IPS-NIHi7 (cell line): ENCODE measurements around the gene UBAC2.

Source experiments
- DNase-seq: peaks from one replicate; pipeline ENCODE4 v3.0.0; 2012; ENCODE audit warnings: mixed read lengths; ENCODE audit errors: extremely low spot score

Gene UBAC2

GRCh38 chr13:99311748-99312492, 111.3 kb downstream of the UBAC2 start:
- DNase-seq: no peak

DNA sequence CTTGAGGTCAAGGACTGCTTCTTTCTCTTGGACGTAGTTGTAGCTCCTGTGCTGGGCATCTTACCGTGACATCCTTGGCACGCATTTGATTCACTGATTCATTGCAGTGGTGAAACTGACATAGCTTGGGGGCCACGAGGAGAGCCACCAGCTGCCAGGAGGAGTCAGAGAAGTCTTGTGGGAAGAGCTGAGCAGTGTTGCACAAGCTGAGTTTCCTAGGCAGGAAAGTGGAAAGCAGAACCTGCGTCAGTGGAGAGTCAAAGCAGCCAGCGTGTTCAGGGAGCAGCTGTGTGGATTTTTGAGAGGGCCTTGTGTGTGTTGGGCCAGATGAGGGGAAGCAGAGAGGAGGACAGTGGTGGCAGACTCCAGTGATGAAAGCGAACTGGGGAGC, 111.8 kb downstream of the UBAC2 start:
- no peak for DNase-seq

GRCh38 chr13:99313501-99313900, 112.8 kb downstream of the UBAC2 start:
- peak; percentile 18 for DNase-seq

- no peak for DNase-seq
These were observed 113.3 kb downstream of the UBAC2 start for GRCh38 chr13:99313941-99314340.

- DNase-seq: no peak
These were observed 114.1 kb downstream of the UBAC2 start for GRCh38 chr13:99314640-99315176.

DNA sequence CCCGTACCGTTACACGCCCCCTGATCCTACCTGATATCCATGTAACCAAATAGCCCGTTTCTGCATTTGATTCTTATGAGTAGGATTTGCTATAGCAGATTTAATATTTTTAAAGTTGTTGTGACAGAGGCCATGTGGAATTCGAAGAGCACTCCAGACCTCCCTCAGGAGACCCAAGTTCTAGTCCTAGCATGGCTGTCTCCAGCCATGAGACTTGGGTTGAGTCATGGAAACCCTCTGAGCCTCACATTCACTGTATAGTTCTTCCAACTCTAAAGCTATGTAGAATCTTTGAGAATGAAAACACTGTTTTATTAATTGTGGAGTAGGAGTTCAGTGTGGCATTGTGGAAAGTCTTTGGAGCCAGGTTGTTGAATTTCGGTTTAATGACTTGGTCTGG, 114.5 kb downstream of the UBAC2 start:
- DNase-seq: no peak

GRCh38 chr13:99316224-99316623, 115.6 kb downstream of the UBAC2 start:
- DNase-seq: no peak

- no peak for DNase-seq
These were observed 116.1 kb downstream of the UBAC2 start for GRCh38 chr13:99316657-99317256.

- no peak for DNase-seq
These were observed 120.2 kb downstream of the UBAC2 start for GRCh38 chr13:99320693-99321481.

DNA sequence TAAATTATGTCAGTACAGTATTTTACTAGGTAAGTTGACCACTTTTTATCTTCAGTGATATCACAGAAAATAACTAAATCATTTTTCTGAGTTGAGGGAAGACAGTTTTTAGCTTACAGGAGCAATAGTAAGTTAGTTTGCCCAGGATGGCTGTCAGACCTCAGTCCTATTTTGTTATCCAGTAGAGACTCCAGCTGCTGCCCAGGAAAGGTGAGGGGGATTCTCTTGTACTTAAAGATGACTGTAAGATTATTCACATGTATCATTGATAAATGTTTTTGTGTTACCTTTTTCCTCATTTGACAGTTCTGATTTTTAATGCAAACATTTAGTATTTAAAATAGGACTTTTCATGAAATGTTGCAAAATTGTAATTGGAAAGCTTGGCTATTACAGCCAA, 121.1 kb downstream of the UBAC2 start:
- no peak for DNase-seq

GRCh38 chr13:99322297-99323103, 121.8 kb downstream of the UBAC2 start:
- DNase-seq: no peak

GRCh38 chr13:99323488-99323887, 122.8 kb downstream of the UBAC2 start:
- no peak for DNase-seq

DNA sequence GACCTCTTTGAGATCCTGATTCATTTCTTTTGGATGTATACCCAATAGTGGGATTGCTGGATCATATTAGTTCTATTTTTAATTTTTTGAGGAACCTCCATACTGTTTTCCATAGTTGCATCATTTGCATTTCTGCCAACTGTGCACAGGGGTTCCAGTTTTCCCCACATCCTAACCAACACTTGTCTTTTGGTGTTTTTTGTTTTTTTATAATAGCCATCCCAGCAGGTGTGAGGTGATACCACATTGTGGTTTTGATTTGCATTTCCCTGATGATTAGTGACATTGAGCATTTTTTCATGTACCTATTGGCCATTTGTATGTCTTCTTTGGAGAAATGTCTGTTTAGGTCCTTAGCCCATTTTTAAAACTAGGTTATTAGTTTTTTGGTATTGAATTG, 125.4 kb downstream of the UBAC2 start:
- DNase-seq: no peak

DNA sequence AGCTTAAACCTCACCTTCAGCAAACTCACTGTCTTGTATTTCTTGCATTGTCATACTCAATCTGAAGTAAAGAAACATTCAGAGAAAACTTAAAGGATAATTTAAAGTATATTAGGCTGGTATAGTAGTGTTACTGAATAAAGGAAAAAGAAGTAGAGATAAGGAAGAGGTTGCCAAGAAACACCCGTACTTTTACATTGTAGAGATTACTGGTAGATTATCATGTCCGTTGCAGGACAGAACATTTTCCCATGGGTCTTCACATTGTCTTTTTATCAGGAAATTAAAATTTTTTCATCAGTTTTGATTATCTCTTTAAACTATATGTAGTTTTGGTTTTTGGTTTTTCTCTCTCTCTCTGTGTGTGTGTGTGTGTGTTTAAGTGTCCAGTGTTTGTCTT, 126.5 kb downstream of the UBAC2 start:
- DNase-seq: no peak

DNA sequence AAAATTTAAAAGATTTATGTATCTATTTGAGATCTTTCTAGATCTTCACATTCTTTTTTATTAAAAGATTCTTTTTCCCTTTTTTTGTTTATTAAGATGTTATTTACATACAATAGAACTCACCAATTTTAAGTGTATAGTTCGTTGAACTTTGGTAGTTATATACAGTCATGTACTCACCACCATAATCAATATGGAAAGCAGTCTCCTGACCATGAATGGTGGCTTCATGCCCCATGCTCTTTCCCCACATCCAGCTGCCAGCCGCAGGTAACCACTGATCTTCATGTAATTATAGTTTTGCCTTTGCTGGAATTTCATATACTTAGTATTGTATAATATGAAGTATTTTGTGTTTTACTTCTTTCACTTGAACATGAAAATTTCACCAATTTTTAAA, 127.1 kb downstream of the UBAC2 start:
- no peak for DNase-seq

GRCh38 chr13:99329477-99329876, 128.8 kb downstream of the UBAC2 start:
- no peak for DNase-seq

DNA sequence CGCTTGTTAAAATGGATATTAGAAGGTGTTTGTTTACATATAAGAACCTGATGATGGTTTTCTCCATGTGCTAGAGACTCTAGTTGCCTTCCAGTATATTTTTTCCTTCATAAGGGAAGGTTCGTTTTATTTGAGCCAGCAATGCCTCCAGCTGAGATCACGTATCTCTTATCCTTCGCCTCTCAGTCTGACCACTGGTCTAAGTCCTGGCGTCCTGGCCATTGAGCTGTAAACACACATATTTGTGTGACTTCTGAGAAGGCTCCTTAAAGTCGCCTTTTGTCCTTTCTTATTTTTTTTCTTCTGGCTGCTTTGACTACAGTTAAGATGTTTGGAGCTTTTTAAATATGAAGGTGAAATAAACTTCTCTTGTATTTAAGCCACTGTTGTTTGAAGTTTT, 130.3 kb downstream of the UBAC2 start:
- no peak for DNase-seq

- no peak for DNase-seq
These were observed 131.2 kb downstream of the UBAC2 start for GRCh38 chr13:99331881-99332293.

DNA sequence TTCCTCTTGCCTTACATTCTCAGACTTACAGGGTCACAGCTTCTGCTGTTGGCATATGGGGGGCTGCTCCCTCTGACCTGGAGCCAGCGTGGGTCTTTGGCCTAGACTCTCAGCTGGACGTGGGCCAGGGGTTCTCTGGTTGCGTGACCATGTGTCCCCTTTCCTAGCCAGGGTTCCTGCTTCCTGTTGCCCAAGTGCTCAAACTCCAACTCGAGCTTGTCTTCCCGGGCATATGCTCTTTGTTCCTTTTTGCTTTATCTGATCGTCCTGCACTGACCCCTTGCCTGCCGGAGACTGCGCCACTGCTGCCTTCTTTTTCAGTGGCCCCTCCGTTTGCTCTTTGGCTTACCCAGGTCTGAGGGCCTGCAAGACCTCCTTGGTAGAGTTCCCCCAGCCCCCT, 131.8 kb downstream of the UBAC2 start:
- no peak for DNase-seq

- DNase-seq: no peak
These were observed 133.6 kb downstream of the UBAC2 start for GRCh38 chr13:99334221-99334620.

GRCh38 chr13:99335087-99335486, 134.4 kb downstream of the UBAC2 start:
- DNase-seq: no peak

DNA sequence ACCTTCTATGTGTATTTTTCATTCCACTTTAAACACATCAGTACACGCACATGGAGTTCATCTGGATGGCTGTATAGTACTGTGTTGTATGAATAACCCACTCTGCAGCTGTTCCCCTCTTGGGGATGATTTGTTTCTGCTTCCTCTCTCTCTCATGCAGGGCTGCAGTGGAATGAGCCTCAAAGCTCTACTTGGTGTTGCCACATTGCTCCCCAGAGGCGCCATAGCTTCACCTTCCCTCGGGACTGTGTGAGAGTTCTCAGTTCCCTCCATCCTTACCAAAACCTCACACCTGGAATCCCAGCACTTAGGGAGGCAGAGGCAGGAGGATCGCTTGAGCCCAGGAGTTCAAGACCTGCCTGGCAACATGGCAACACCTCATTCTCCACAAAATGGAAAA, 134.9 kb downstream of the UBAC2 start:
- no peak for DNase-seq
